Caco-2 (cell line): ENCODE measurements around the gene TDRD9. TPM values are rescaled to one million over a fixed set of nuclear protein-coding genes. Genes with fewer than 3 reads are reported as not detected.

Experiments
- BruUV-seq: library from RNA; stranded (reverse); fragments of 400-500 nt; replicated peaks from 2 replicates; lab custom pipeline; 2021; lab: Mats Ljungman, UMichigan
- CTCF ChIA-PET: fragments of 300-600 bp; sonication (Branson Sonifier 250); formaldehyde crosslinking; loops from one replicate; lab custom pipeline; 2022; ENCODE audit warnings: antibody characterized with exemption; lab: Charles Lee
- POLR2A ChIA-PET: fragments of 300-600 bp; sonication (Branson Sonifier 250); formaldehyde crosslinking; loops from one replicate; lab custom pipeline; 2022; ENCODE audit warnings: antibody characterized with exemption; lab: Charles Lee
- DNase-seq, 2 experiments: peaks; one replicate each; pipeline versions ENCODE4 v3.0.0 to v3.0.0-alpha.2; 2020 to 2022
- H3K27me3 ChIP-seq: replicated peaks from 2 replicates; pipeline ENCODE4 v1.6.0; 2011; ENCODE audit warnings: low read length; ENCODE audit not compliant: control insufficient read depth, insufficient read depth
- H3K36me3 ChIP-seq: 2 replicates; pipeline ENCODE4 v1.5.1; 2011; ENCODE audit warnings: low read length; ENCODE audit not compliant: control insufficient read depth, insufficient read depth
- H3K4me1 ChIP-seq: fragments of 250-450 bp; sonication (Bioruptor Pico); 2 replicates; pipeline ENCODE4 v1.5.1; 2020; ENCODE audit warnings: mild to moderate bottlenecking
- H3K4me3 ChIP-seq: 2 replicates; pipeline ENCODE4 v1.5.1; 2011; ENCODE audit warnings: low read depth, mild to moderate bottlenecking, control low read depth, low read length
- H3K9me3 ChIP-seq: fragments of 250-450 bp; sonication (Bioruptor Pico); 2 replicates; pipeline ENCODE4 v1.5.1; 2020; ENCODE audit warnings: mild to moderate bottlenecking, moderate library complexity
- H3K27ac Mint-ChIP-seq: one replicate; pipeline ENCODE4 v1.8.0; 2022; ENCODE audit warnings: mixed read lengths; ENCODE audit not compliant: unreplicated experiment
- H3K27me3 Mint-ChIP-seq: one replicate; pipeline ENCODE4 v1.8.0; 2022; ENCODE audit warnings: mixed read lengths; ENCODE audit not compliant: insufficient read depth, unreplicated experiment
- H3K36me3 Mint-ChIP-seq: one replicate; pipeline ENCODE4 v1.8.0; 2022; ENCODE audit warnings: mild to moderate bottlenecking, mixed read lengths; ENCODE audit not compliant: insufficient read depth, unreplicated experiment
- H3K4me1 Mint-ChIP-seq: one replicate; pipeline ENCODE4 v1.8.0; 2022; ENCODE audit warnings: low read depth, mixed read lengths; ENCODE audit not compliant: unreplicated experiment
- H3K4me3 Mint-ChIP-seq: one replicate; pipeline ENCODE4 v1.8.0; 2022; ENCODE audit warnings: mild to moderate bottlenecking, moderate library complexity, mixed read lengths; ENCODE audit not compliant: unreplicated experiment
- H3K9me3 Mint-ChIP-seq: one replicate; pipeline ENCODE4 v1.8.0; 2022; ENCODE audit warnings: mixed read lengths; ENCODE audit not compliant: unreplicated experiment
- CTCF ChIP-seq, 2 experiments: fragments of 200-600 bp in 1 of 2; IDR thresholded peaks; 1 replicate in 1 of 2; 2 replicates in 1 of 2; pipeline versions ENCODE4 v1.5.1 to v1.8.0; 2011 to 2022; ENCODE audit warnings: antibody characterized with exemption in 1 of 2, control low read depth in 1 of 2, inconsistent platforms in 1 of 2, low read depth in 1 of 2, low read length in 1 of 2, mild to moderate bottlenecking in 1 of 2, moderate library complexity in 1 of 2; ENCODE audit not compliant: insufficient read depth in 1 of 2, severe bottlenecking in 1 of 2, unreplicated experiment in 1 of 2
- intact Hi-C: fragments of 100-400 bp; cut with micrococcal nuclease; formaldehyde crosslinking; loops from one replicate; pipeline ENCODE4 v1.10.0; 2022; ENCODE audit not compliant: unreplicated experiment
- total RNA-seq: library from RNA; stranded (reverse); gene quantifications from 2 replicates; pipeline ENCODE4 v1.2.3, GENCODE V29; 2022

The TDRD9 gene
- total RNA-seq, 1 experiment from 2014 or later: not detected

DNA sequence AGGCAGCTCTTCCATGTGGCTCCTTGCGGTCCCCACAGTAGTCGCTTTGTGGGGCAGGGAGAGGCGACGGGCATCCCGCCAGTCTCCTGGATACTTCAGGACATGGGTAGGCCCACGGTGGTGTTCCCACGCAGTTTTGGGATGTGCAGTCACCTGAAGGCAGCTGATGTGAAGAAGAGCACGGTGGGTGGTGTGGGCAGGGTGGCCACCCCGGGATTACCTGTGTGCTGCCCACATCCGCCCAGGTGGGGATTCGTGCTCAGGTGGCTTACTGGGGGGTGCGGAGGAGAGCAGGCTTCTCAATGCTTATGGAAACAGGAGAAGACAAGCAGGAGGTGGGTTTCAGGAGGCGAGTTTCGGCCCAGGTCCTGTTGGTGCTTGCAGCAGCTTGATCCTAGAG, 28.4 kb upstream of the TDRD9 start:
- no peaks in the 10 kb centered on the region for H3K27me3 Mint-ChIP-seq
- DNase-seq: no peak
- no peaks in the 10 kb centered on the region for H3K36me3 ChIP-seq
- H3K4me1 ChIP-seq: no peaks in the 10 kb centered on the region
- H3K4me1 Mint-ChIP-seq: no peaks in the 10 kb centered on the region
- no peaks in the 10 kb centered on the region for H3K9me3 ChIP-seq
- ChIA-PET CTCF (interaction anchor here (0.6 to 1.3 kb wide), 3 partner anchors 20 to 1276 kb away, joined by 4 to 7 read pairs (median 5); no protein-coding TSS in a partner anchor), POLR2A (no interaction called here)
- H3K9me3 Mint-ChIP-seq: peaks cover 11% of the 10 kb centered on the region
- no peaks in the 10 kb centered on the region for H3K36me3 Mint-ChIP-seq
- no TSS peak for BruUV-seq
- no peak overlapping the region for H3K4me3 ChIP-seq
- H3K4me3 Mint-ChIP-seq: no peak overlapping the region
- H3K27ac Mint-ChIP-seq: no peak overlapping the region
- intact Hi-C loops: no loop called here
- TF ChIP-seq CTCF (IDR thresholded peaks at IDR 0.05; ENCODE audit: insufficient read depth in 1 of 2, low read depth in 1 of 2, low read length in 1 of 2, severe bottlenecking in 1 of 2, unreplicated experiment in 1 of 2): no peak
- H3K27me3 ChIP-seq: no peaks in the 10 kb centered on the region

DNA sequence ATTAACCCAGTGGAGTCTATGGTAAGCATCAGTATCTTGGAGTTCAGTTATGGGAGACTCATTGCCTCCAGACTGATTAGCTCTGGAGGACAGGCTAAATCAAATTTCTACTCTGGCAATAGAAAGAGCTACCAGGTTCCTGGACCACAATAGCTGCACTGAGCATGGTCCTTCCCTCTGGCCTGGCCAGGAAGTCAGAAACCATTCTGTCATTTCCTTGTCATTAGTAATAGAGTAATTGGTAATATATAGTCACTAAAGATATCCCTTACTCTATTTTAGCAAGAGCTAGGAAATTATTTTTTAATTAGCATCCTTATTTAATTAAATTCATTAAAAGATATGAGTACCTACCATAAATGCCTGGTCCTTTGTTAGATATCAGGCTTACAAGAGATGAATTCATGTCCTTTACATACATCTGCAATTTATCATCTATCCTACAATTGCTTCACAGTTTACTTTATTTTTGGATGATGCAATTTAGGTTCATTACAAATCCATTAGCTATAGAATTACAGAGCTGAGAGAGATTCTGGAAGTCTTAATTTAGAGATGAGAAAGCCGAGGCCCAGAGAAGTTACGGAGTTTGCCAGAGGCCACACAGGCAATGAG, 23.7 kb upstream of the TDRD9 start:
- no peaks in the 10 kb centered on the region for H3K4me1 Mint-ChIP-seq
- no peaks in the 10 kb centered on the region for H3K27me3 Mint-ChIP-seq
- H3K36me3 Mint-ChIP-seq: no peaks in the 10 kb centered on the region
- no peak for DNase-seq
- H3K4me1 ChIP-seq: no peaks in the 10 kb centered on the region
- H3K9me3 Mint-ChIP-seq: no peaks in the 10 kb centered on the region
- ChIA-PET CTCF (interaction anchor here (0.7 kb wide), 1 partner anchor 87 kb away, joined by 4 read pairs; no protein-coding TSS in a partner anchor), POLR2A (no interaction called here)
- no peaks in the 10 kb centered on the region for H3K9me3 ChIP-seq
- H3K4me3 Mint-ChIP-seq: no peak overlapping the region
- intact Hi-C loops: no loop called here
- no TSS peak for BruUV-seq
- H3K27me3 ChIP-seq: no peaks in the 10 kb centered on the region
- no peaks in the 10 kb centered on the region for H3K36me3 ChIP-seq
- no peak overlapping the region for H3K4me3 ChIP-seq
- no peak overlapping the region for H3K27ac Mint-ChIP-seq
- no peak for TF ChIP-seq CTCF (IDR thresholded peaks at IDR 0.05; ENCODE audit: insufficient read depth in 1 of 2, low read depth in 1 of 2, low read length in 1 of 2, severe bottlenecking in 1 of 2, unreplicated experiment in 1 of 2)

- H3K27me3 ChIP-seq: no peaks in the 10 kb centered on the region
- H3K9me3 Mint-ChIP-seq: no peaks in the 10 kb centered on the region
- no peak for DNase-seq
- H3K27ac Mint-ChIP-seq: no peak overlapping the region
- H3K27me3 Mint-ChIP-seq: no peaks in the 10 kb centered on the region
- H3K4me3 Mint-ChIP-seq: no peak overlapping the region
- no peak for TF ChIP-seq CTCF (IDR thresholded peaks at IDR 0.05; ENCODE audit: insufficient read depth in 1 of 2, low read depth in 1 of 2, low read length in 1 of 2, severe bottlenecking in 1 of 2, unreplicated experiment in 1 of 2)
- no peak overlapping the region for H3K4me3 ChIP-seq
- ChIA-PET POLR2A (no interaction called here), CTCF (interaction anchor here (0.6 kb wide), 1 partner anchor 26 kb away, joined by 4 read pairs; no protein-coding TSS in a partner anchor)
- H3K4me1 ChIP-seq: no peaks in the 10 kb centered on the region
- no peaks in the 10 kb centered on the region for H3K36me3 Mint-ChIP-seq
- no peaks in the 10 kb centered on the region for H3K36me3 ChIP-seq
- BruUV-seq: no TSS peak
- no peaks in the 10 kb centered on the region for H3K9me3 ChIP-seq
- intact Hi-C loops: no loop called here
- peaks cover 6% of the 10 kb centered on the region for H3K4me1 Mint-ChIP-seq
Measured at GRCh38 chr14:103905842-103906456, 22.3 kb upstream of the TDRD9 start.
